ENCODE measurements around the gene KRT77.

Gene KRT77

GRCh38 chr12:52650520-52651081 lies 52.7 kb downstream of the KRT77 start:
- DNase-seq: no peak

- DNase-seq: no peak
Measured at GRCh38 chr12:52649066-52649465, 54.3 kb downstream of the KRT77 start.

GRCh38 chr12:52648012-52648550 lies 55.2 kb downstream of the KRT77 start:
- DNase-seq: no peak

GRCh38 chr12:52647601-52648000 lies 55.7 kb downstream of the KRT77 start:
- DNase-seq: no peak

GRCh38 chr12:52646613-52647012 lies 56.7 kb downstream of the KRT77 start:
- DNase-seq: no peak

GRCh38 chr12:52645982-52646381 lies 57.3 kb downstream of the KRT77 start:
- no peak for DNase-seq

- peak in 2 of 4 experiments; percentile 24 to 40 for DNase-seq
Measured at GRCh38 chr12:52645120-52645761, 58.1 kb downstream of the KRT77 start.

- DNase-seq: no peak
Measured at GRCh38 chr12:52644078-52644415, 59.3 kb downstream of the KRT77 start.

- no peak for DNase-seq
Measured at GRCh38 chr12:52643233-52644077, 59.9 kb downstream of the KRT77 start.

GRCh38 chr12:52641468-52641867 lies 61.9 kb downstream of the KRT77 start:
- no peak for DNase-seq
